A673 (cell line): Measurements from ENCODE around the gene LHFPL6. TPM values are rescaled to one million over a fixed set of nuclear protein-coding genes. Genes with fewer than 3 reads are reported as not detected.

ENCODE experiments used
- BruUV-seq: library from RNA; stranded (reverse); fragments of 400-500 nt; replicated peaks from 2 replicates; lab custom pipeline; 2021; lab: Mats Ljungman, UMichigan
- CTCF ChIA-PET: fragments of 300-600 bp; sonication (Branson Sonifier 250); formaldehyde crosslinking; loops from one replicate; lab custom pipeline; 2022; ENCODE audit warnings: antibody characterized with exemption; lab: Charles Lee
- POLR2A ChIA-PET: fragments of 300-600 bp; sonication (Branson Sonifier 250); formaldehyde crosslinking; loops from one replicate; lab custom pipeline; 2022; ENCODE audit warnings: antibody characterized with exemption; ENCODE audit not compliant: low non-redundant PET; lab: Charles Lee
- DNase-seq: peaks from one replicate; pipeline ENCODE4 v3.0.0-alpha.2; 2015; ENCODE audit warnings: low spot score
- H3K27ac ChIP-seq: fragments of 200-600 bp; sonication (generic); 2 replicates; pipeline ENCODE4 v1.5.1; 2016; ENCODE audit warnings: mixed run types, low read depth, mild to moderate bottlenecking, mixed read lengths, antibody characterized with exemption, low read length; ENCODE audit not compliant: poor library complexity, severe bottlenecking
- H3K27me3 ChIP-seq: fragments of 200-600 bp; sonication (generic); replicated peaks from 2 replicates; pipeline ENCODE4 v1.6.1; 2017; ENCODE audit warnings: mixed run types, low read depth, mild to moderate bottlenecking, mixed read lengths, antibody characterized with exemption, low read length; ENCODE audit not compliant: insufficient read depth, poor library complexity
- H3K36me3 ChIP-seq: fragments of 200-600 bp; sonication (generic); 2 replicates; pipeline ENCODE4 v1.6.1; 2016; ENCODE audit warnings: mixed run types, mild to moderate bottlenecking, mixed read lengths, antibody characterized with exemption, low read length; ENCODE audit not compliant: insufficient read depth, poor library complexity, severe bottlenecking
- H3K4me1 ChIP-seq: fragments of 200-600 bp; sonication (generic); 2 replicates; pipeline ENCODE4 v1.6.1; 2017; ENCODE audit warnings: mixed run types, mild to moderate bottlenecking, mixed read lengths, antibody characterized with exemption, low read length; ENCODE audit not compliant: insufficient read depth, poor library complexity, severe bottlenecking
- H3K4me3 ChIP-seq: fragments of 200-600 bp; sonication (generic); 2 replicates; pipeline ENCODE4 v1.5.1; 2016; ENCODE audit warnings: low read depth, mixed run types, mild to moderate bottlenecking, mixed read lengths, low read length; ENCODE audit not compliant: poor library complexity, severe bottlenecking
- H3K9me3 ChIP-seq: fragments of 200-600 bp; sonication (generic); 2 replicates; pipeline ENCODE4 v1.6.1; 2016; ENCODE audit warnings: mixed run types, low read depth, mild to moderate bottlenecking, mixed read lengths, antibody characterized with exemption, low read length; ENCODE audit not compliant: poor library complexity, severe bottlenecking
- CTCF ChIP-seq: fragments of 300-800, 200-600 bp; sonication (generic); conservative IDR thresholded peaks from 2 replicates; pipeline ENCODE4 v1.5.1; 2017; ENCODE audit warnings: low read depth, mild to moderate bottlenecking, antibody characterized with exemption, low read length, moderate library complexity, mixed read lengths
- EZH2 ChIP-seq: fragments of 200-600 bp; sonication (generic); IDR thresholded peaks from 2 replicates; pipeline ENCODE4 v1.6.1; 2017; ENCODE audit warnings: borderline replicate concordance, low read depth, mild to moderate bottlenecking, mixed read lengths, antibody characterized with exemption, low read length; ENCODE audit not compliant: poor library complexity, severe bottlenecking
- intact Hi-C: fragments of 100-400 bp; cut with micrococcal nuclease; formaldehyde crosslinking; loops from one replicate; pipeline ENCODE4 v1.10.0; 2022; ENCODE audit not compliant: unreplicated experiment
- total RNA-seq: library from RNA; stranded (reverse); gene quantifications from 2 replicates; pipeline ENCODE4 v1.2.3, GENCODE V29; 2021

The LHFPL6 gene
- total RNA-seq, 1 experiment from 2014 or later = 63.9 TPM

GRCh38 chr13:39405107-39405506 is 197.9 kb downstream of the LHFPL6 start:
- Histone ChIP-seq H3K9me3 (no peaks in the 10 kb centered on the region), H3K4me3 (no peak overlapping the region), H3K36me3 (no peaks in the 10 kb centered on the region), H3K4me1 (peaks cover 87% of the 10 kb centered on the region), H3K27me3 (no peaks in the 10 kb centered on the region), H3K27ac (peak overlapping the region; percentile 70)
- ChIA-PET CTCF (no interaction called here), POLR2A (interaction anchor here (0.6 kb wide), 1 partner anchor 36 kb away, joined by 3 read pairs; no protein-coding TSS in a partner anchor)
- TF ChIP-seq CTCF (no peak), EZH2 (no peak)
- no TSS peak for BruUV-seq
- intact Hi-C loops = no loop called here
- peak; percentile 46 for DNase-seq

GRCh38 chr13:39403106-39403505 is 199.9 kb downstream of the LHFPL6 start:
- DNase-seq = peak; percentile 40
- Histone ChIP-seq H3K9me3 (no peaks in the 10 kb centered on the region), H3K27ac (peak overlapping the region; percentile 62), H3K36me3 (no peaks in the 10 kb centered on the region), H3K4me3 (no peak overlapping the region), H3K27me3 (no peaks in the 10 kb centered on the region), H3K4me1 (peaks cover 80% of the 10 kb centered on the region)
- ChIA-PET CTCF (no interaction called here), POLR2A (no interaction called here)
- TF ChIP-seq EZH2 (no peak), CTCF (no peak)
- no TSS peak for BruUV-seq
- intact Hi-C loops = no loop called here

GRCh38 chr13:39402221-39402970 is 200.6 kb downstream of the LHFPL6 start:
- Histone ChIP-seq H3K36me3 (no peaks in the 10 kb centered on the region), H3K27me3 (no peaks in the 10 kb centered on the region), H3K9me3 (no peaks in the 10 kb centered on the region), H3K4me3 (no peak overlapping the region), H3K4me1 (peaks cover 75% of the 10 kb centered on the region), H3K27ac (peak overlapping the region; percentile 62)
- no peak for TF ChIP-seq CTCF
- TF ChIP-seq EZH2 = no peak
- no peak for DNase-seq
- ChIA-PET CTCF (no interaction called here), POLR2A (no interaction called here)
- intact Hi-C loops = no loop called here
- no TSS peak for BruUV-seq
